WERI-Rb-1 (cell line): ENCODE results near the gene UBE2D2.

Experiments
- DNase-seq: peaks from one replicate; pipeline ENCODE4 v3.0.0-alpha.2; 2020
- H3K27ac ChIP-seq: fragments of 250-450 bp; sonication (Bioruptor Pico); 2 replicates; pipeline ENCODE4 v1.5.1; 2020; ENCODE audit warnings: mild to moderate bottlenecking, moderate library complexity
- H3K27me3 ChIP-seq: fragments of 250-450 bp; sonication (Bioruptor Pico); 2 replicates; pipeline ENCODE4 v1.5.1; 2021; ENCODE audit warnings: mild to moderate bottlenecking, low read depth, moderate library complexity; ENCODE audit not compliant: insufficient read depth, severe bottlenecking
- H3K36me3 ChIP-seq: fragments of 250-450 bp; sonication (Bioruptor Pico); 2 replicates; pipeline ENCODE4 v1.5.1; 2020; ENCODE audit warnings: mild to moderate bottlenecking, moderate library complexity
- H3K4me3 ChIP-seq: 2 replicates; pipeline ENCODE4 v1.5.1; 2011; ENCODE audit warnings: low read depth, mild to moderate bottlenecking, control low read depth, low read length
- H3K9me3 ChIP-seq: fragments of 250-450 bp; sonication (Bioruptor Pico); 2 replicates; pipeline ENCODE4 v1.5.1; 2021; ENCODE audit warnings: mild to moderate bottlenecking, moderate library complexity; ENCODE audit not compliant: severe bottlenecking
- TF ChIP-seq, protein P1 (sequence below): IDR thresholded peaks from 2 replicates; pipeline ENCODE4 v1.5.1; 2011; ENCODE audit warnings: low read depth, mild to moderate bottlenecking, control low read depth, inconsistent platforms, low read length

Gene UBE2D2

DNA sequence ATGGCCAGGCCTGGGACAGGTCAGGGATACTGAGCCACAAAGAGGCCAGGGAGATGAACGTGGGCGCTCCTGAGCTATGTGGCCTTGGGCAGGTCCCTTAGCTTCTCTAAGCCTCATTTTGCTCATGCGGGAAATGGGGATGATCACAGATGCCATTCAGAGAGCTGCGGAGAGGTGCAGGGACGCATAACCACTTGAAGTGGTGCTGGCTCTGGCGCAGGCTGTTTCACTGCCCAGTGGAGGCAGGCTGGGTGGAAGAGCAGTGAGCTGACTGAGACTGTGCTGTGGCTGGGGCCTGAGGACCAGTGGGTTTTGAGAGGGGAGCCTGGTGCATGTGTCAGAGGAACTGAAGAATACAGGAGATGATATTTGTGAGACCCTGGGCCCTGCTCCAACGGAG is 105.4 kb downstream of the UBE2D2 start:
- H3K27ac ChIP-seq, result no peak overlapping the region
- no peak overlapping the region for H3K4me3 ChIP-seq
- no peaks in the 10 kb centered on the region for H3K27me3 ChIP-seq
- TF ChIP-seq, protein P1, sequence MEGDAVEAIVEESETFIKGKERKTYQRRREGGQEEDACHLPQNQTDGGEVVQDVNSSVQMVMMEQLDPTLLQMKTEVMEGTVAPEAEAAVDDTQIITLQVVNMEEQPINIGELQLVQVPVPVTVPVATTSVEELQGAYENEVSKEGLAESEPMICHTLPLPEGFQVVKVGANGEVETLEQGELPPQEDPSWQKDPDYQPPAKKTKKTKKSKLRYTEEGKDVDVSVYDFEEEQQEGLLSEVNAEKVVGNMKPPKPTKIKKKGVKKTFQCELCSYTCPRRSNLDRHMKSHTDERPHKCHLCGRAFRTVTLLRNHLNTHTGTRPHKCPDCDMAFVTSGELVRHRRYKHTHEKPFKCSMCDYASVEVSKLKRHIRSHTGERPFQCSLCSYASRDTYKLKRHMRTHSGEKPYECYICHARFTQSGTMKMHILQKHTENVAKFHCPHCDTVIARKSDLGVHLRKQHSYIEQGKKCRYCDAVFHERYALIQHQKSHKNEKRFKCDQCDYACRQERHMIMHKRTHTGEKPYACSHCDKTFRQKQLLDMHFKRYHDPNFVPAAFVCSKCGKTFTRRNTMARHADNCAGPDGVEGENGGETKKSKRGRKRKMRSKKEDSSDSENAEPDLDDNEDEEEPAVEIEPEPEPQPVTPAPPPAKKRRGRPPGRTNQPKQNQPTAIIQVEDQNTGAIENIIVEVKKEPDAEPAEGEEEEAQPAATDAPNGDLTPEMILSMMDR, result no peak
- DNase-seq, result no peak
- H3K9me3 ChIP-seq, result no peaks in the 10 kb centered on the region
- peaks cover 38% of the 10 kb centered on the region for H3K36me3 ChIP-seq

DNA sequence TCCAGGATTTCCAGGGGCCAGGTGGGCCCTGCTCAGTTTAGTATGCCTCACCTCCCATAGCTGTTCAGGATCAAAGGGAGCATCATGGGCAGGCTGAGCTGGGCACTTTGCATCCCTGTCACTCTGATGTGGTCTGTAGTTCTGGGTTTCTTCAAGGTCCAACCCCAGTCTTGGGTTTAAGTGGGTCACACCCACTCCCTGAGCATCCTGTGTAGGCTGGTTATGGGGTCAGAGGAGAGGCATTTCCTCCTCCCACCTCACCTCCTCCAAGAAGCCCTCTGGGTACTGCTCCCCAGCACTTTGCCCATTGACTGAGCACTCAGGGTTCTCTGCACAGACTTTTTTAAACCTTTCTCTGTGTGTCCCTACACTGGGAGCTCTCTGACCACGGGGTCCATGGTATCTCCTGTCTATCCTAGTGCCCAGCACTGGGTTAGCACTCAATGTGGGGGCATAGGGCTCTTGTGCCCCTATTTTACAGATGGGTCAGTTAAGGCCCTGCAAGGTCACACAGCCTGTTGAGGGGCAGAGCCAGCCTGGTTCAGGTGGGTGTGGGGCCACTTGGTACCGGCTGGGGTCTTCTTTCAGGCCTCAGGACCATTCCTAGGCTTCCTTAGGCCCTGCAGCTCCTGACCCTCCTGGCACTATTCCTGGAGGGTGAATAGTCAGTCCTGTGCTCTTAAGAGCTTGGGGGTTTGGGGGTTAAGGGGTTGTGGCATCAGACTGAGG is 106.0 kb downstream of the UBE2D2 start:
- Histone ChIP-seq H3K27ac (no peak overlapping the region), H3K36me3 (peaks cover 43% of the 10 kb centered on the region), H3K4me3 (no peak overlapping the region), H3K27me3 (no peaks in the 10 kb centered on the region), H3K9me3 (no peaks in the 10 kb centered on the region)
- no peak for DNase-seq
- TF ChIP-seq, protein P1, result no peak

DNA sequence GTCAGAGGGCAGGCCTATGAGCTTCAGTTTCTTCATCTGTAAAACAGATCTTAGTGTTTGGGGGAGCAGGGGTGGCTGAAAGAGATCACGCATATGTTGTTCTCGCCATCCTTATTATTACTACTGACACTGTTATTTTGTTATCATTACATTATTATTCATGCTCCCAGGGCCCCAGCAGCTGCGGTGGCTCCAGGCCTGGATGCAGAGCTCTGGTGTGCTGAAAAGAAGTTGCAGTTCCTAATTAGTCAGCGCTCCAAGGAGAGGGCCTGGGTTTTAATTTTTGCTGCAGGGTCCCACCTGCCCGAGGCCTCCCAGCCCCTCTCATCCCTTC is 106.6 kb downstream of the UBE2D2 start:
- H3K36me3 ChIP-seq, result peaks cover 48% of the 10 kb centered on the region
- H3K27me3 ChIP-seq, result no peaks in the 10 kb centered on the region
- no peak overlapping the region for H3K4me3 ChIP-seq
- TF ChIP-seq, protein P1, result no peak
- H3K27ac ChIP-seq, result no peak overlapping the region
- DNase-seq, result no peak
- no peaks in the 10 kb centered on the region for H3K9me3 ChIP-seq

DNA sequence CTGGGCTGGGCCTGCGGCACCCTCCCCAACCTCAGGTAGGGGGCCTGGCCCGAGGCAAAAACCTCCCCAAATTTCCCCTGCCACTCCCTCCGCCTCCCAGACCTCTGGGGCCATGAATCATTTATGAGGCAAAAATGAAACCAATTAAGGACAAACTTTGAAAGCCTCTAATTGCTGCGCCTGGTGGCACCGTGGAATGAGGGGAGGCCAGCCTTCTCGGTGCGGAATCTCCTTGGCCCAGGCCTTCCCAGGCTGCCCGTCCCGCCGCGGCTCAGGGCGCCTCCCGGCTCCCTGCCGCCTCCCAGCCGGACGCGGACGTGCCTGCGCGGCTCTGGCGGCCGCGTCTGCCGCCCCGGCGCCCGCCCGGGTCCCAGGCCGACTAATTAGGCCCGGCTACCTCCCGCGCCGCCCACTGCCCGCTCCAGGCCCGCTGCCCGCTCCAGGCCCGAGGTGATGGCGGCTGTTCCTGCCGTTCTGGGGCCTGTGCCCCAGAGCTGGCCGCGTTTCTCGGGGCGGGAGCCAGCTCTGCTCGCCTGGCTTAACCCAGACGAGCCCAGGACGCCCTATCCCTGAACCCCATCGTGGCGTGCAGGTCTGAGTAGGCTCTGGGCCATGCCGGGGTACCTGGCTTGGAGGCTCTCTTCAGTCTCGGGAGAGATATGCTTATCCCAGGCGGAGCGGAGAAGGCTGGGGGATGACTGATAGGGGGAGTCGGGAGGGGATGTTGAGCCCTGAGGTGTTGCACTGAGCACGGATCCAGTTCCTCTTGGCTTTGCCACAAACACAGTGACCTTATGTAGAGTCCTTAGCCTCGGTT is 107.1 kb downstream of the UBE2D2 start:
- no peak for DNase-seq
- no peaks in the 10 kb centered on the region for H3K27me3 ChIP-seq
- H3K4me3 ChIP-seq, result no peak overlapping the region
- TF ChIP-seq, protein P1, result no peak
- peaks cover 54% of the 10 kb centered on the region for H3K36me3 ChIP-seq
- no peaks in the 10 kb centered on the region for H3K9me3 ChIP-seq
- H3K27ac ChIP-seq, result no peak overlapping the region

DNA sequence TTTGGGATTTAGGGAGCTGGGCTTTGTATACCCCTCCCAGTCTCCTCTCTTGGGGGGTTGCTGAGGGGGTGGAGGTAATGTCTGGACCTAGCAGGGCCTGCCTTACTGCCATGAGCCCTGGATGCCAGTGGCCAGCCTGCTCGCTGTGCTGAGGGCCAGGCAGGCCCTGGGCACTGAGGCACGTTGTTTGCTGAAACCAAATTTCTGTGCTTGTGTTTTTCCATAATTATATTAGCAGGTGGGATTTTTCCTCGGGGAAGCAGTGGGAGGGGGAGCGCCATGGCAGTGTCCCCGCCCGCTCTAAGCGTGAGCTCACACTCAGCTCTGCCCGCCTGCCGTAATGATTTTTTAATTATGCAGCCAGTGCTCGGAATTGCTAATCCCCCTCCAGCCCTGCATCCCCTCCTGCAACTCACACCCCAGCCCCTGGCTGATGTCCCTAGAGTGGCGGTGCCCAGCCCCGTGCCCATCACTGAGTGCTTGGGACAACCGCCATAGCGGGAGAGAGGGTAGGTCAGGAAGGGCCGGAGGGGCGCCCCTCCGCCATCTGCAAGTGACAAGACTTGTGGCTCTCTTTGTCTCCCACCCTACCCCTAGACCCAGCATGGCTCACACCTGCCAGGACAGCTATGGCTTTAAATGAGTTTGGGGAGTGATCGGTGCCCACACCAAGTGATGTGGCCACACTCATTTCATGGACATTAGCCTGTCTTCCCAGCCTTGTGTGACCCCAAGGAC is 108.0 kb downstream of the UBE2D2 start:
- DNase-seq, result no peak
- Histone ChIP-seq H3K9me3 (no peaks in the 10 kb centered on the region), H3K27me3 (no peaks in the 10 kb centered on the region), H3K4me3 (no peak overlapping the region), H3K36me3 (peaks cover 55% of the 10 kb centered on the region), H3K27ac (no peak overlapping the region; the same call in 1 of the 2 replicates)
- TF ChIP-seq, protein P1, result no peak
